Measurements from ENCODE around the gene PAN3.

- no peak for TF ChIP-seq POLR2AphosphoS5 (IDR thresholded peaks at IDR 0.05)
- TF ChIP-seq CTCF (IDR thresholded peaks at IDR 0.05): no peak
- TF ChIP-seq POLR2A (IDR thresholded peaks at IDR 0.05): no peak
- TF ChIP-seq EP300 (IDR thresholded peaks at IDR 0.05): no peak
Observed at GRCh38 chr13:28267497-28267896, 129.2 kb downstream of the PAN3 start.
